Fibroblast of pulmonary artery (primary cell): ENCODE results near the gene KPNA1.

ENCODE experiments used
- DNase-seq: peaks from one replicate; pipeline ENCODE4 v3.0.0-alpha.2; 2010; ENCODE audit warnings: low read depth
- H3K4me3 ChIP-seq: replicated peaks from 2 replicates; pipeline ENCODE4 v1.5.1; 2011; ENCODE audit warnings: low read depth, mild to moderate bottlenecking, control low read depth, low read length, moderate library complexity
- TF ChIP-seq, protein P1 (sequence below): IDR thresholded peaks from 2 replicates; pipeline ENCODE4 v1.5.1; 2011; ENCODE audit warnings: mild to moderate bottlenecking, control low read depth, low read length, inconsistent platforms; ENCODE audit errors: missing control alignments

The KPNA1 gene

DNA sequence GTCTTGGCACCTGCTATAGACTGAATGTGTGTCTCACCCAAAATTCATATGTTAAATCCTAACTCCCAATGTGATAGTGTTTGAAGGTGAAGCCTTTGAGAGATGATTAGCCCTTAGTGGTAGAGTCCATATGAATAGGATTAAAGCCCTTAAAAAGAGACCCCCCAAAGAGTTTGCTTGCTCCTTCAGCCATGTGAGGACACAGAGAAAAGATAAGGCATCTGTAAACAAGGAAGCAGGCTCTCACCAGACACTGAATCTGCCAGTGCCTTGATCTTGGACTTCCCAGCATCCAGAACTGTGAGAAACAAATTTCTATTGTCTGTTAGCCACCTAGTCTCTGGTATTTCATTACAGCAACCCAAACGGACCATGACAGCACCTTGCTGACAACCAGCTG lies 16.6 kb downstream of the KPNA1 start:
- H3K4me3 ChIP-seq = no peak overlapping the region
- TF ChIP-seq, protein P1, sequence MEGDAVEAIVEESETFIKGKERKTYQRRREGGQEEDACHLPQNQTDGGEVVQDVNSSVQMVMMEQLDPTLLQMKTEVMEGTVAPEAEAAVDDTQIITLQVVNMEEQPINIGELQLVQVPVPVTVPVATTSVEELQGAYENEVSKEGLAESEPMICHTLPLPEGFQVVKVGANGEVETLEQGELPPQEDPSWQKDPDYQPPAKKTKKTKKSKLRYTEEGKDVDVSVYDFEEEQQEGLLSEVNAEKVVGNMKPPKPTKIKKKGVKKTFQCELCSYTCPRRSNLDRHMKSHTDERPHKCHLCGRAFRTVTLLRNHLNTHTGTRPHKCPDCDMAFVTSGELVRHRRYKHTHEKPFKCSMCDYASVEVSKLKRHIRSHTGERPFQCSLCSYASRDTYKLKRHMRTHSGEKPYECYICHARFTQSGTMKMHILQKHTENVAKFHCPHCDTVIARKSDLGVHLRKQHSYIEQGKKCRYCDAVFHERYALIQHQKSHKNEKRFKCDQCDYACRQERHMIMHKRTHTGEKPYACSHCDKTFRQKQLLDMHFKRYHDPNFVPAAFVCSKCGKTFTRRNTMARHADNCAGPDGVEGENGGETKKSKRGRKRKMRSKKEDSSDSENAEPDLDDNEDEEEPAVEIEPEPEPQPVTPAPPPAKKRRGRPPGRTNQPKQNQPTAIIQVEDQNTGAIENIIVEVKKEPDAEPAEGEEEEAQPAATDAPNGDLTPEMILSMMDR = no peak
- DNase-seq = no peak

DNA sequence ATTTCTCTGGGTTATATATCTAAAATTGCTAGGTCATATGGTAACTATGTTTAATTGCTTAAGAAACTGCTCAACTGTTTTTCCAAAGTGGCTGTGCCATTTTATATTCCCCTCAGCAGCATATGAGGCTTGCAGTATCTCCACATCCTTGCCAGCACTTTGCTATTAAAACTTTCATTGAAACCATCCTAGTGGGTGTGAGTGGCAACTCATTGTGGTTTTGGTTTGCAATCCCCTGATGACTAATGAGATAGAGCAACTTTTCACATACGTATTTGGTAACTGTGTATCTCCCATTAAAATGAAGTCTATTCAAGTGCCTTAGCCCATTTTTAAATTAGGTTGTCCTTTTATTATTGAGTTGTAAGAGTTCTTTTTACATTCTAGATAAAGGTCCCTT lies 17.3 kb downstream of the KPNA1 start:
- TF ChIP-seq, protein P1 = no peak
- DNase-seq = peak; percentile 84
- H3K4me3 ChIP-seq = no peak overlapping the region

GRCh38 chr3:122496508-122496907 lies 18.2 kb downstream of the KPNA1 start:
- H3K4me3 ChIP-seq = no peak overlapping the region
- TF ChIP-seq, protein P1 = no peak
- no peak for DNase-seq

DNA sequence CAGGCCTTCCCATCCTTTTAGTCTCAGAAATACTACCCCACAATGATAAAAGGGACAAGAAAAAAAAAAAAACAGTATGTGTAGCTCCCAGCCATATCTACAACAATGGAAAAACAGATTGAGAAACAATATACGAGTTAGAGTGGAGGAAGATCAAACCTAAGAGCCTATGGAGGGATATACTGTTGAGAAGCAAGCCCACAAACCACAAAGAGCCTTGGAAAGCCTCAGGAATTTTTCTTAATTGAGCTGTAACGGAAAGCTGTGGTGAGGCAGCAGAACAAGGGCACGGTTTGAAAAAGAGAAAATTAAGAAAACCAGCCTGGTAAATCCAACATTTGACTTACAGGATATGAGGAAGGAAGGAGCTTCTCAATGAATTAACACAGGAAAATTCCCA lies 21.4 kb downstream of the KPNA1 start:
- DNase-seq = peak; percentile 45
- TF ChIP-seq, protein P1 = no peak

DNA sequence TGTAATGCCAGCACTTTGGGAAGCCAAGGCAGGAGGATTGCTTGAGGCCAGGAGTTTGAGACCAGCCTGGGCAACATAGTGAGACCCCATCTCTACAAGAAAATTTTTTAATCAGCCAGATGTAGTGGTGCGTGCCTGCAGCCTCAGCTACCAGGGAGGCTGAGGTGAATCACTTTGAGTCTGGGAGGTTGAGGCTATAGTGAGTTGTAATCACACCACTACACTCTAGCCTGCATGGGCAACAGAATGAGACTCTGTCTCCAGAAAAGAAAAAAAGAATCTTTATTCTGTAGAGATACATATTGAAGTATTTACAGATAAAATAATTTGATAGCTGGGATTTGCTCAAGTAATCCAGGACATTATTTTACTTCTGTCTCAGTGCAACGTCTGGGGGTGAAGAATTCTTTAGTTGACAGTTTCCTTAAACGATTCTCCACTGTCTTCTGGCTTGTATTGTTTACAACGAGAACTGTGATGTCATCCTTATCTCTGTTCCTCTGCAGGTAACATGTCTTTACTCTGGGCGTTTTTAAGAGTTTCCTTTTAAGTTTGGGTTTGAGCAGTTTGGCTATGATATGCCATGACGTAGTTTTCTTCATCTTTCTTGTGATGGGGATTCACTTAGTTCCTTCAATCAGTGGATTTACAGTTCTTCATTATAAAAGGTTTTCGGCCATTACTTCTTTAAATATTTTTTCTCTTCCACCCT lies 26.3 kb downstream of the KPNA1 start:
- TF ChIP-seq, protein P1 = no peak
- H3K4me3 ChIP-seq = no peak overlapping the region
- DNase-seq = no peak

More for the DNA sequence above, 21.4 kb downstream of the KPNA1 start:
- no peak overlapping the region for H3K4me3 ChIP-seq

DNA sequence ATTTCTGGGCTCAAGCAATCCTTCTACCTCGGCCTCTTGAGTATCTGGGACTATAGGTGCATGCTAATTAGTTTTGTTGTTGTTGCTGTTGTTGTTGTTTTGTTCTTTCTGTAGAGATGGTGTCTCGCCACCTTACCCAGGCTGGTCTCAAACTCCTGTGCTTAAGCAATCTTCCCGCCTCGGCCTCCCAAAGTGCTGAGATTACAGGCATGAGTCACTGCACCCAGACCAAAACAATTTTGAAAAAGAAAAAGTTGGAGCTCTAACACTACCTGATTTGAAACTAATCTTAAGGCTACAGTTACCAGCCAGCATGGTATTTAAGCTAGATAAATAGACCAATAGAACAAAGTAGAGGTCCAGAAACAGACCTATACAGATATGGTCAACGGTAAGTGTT lies 29.8 kb downstream of the KPNA1 start:
- no peak overlapping the region for H3K4me3 ChIP-seq
- DNase-seq = peak; percentile 65
- TF ChIP-seq, protein P1 = no peak

GRCh38 chr3:122481390-122481789 lies 33.3 kb downstream of the KPNA1 start:
- no peak for DNase-seq
- TF ChIP-seq, protein P1 = no peak

More at GRCh38 chr3:122481390-122481789, 33.3 kb downstream of the KPNA1 start:
- no peak overlapping the region for H3K4me3 ChIP-seq
